ENCODE data around the gene WDR72.
A peak's percentile ranks its signal among the peaks of the same experiment; 100 is the strongest.
"Not testable (repeated sequence)": the region's sequence is repeated elsewhere in the genome, so short reads cannot be mapped to it uniquely, and the experiment has no call there.

The WDR72 gene

GRCh38 chr15:53563627-53564026 is 195.8 kb downstream of the WDR72 start:
- H3K9me3 ChIP-seq (ENCODE audit: control insufficient read depth, insufficient read depth, low read length) = no peaks in the 10 kb centered on the region
- no peaks in the 10 kb centered on the region for H3K36me3 ChIP-seq (ENCODE audit: control insufficient read depth, insufficient read depth, low read length)
- no peak overlapping the region for H3K27ac ChIP-seq (ENCODE audit: low read depth, low read length)
- peaks cover 34% of the 10 kb centered on the region for H3K4me1 ChIP-seq (ENCODE audit: control insufficient read depth, insufficient read depth, low read length)
- H3K27me3 ChIP-seq (ENCODE audit: control insufficient read depth, insufficient read depth, low read length) = no peaks in the 10 kb centered on the region
- no peak overlapping the region for H3K9ac ChIP-seq (ENCODE audit: low read depth, low read length)
- H3K4me3 ChIP-seq (ENCODE audit: low read depth, low read length) = no peak overlapping the region

GRCh38 chr15:53559364-53560277 is 199.8 kb downstream of the WDR72 start:
- H3K9me3 ChIP-seq (ENCODE audit: control insufficient read depth, insufficient read depth, low read length) = no peaks in the 10 kb centered on the region
- H3K4me1 ChIP-seq (ENCODE audit: control insufficient read depth, insufficient read depth, low read length) = peaks cover 50% of the 10 kb centered on the region
- no peak overlapping the region for H3K4me3 ChIP-seq (ENCODE audit: low read depth, low read length)
- H3K9ac ChIP-seq (ENCODE audit: low read depth, low read length) = no peak overlapping the region
- H3K27ac ChIP-seq (ENCODE audit: low read depth, low read length) = no peak overlapping the region
- no peaks in the 10 kb centered on the region for H3K36me3 ChIP-seq (ENCODE audit: control insufficient read depth, insufficient read depth, low read length)
- no peaks in the 10 kb centered on the region for H3K27me3 ChIP-seq (ENCODE audit: control insufficient read depth, insufficient read depth, low read length)

GRCh38 chr15:53558384-53558783 is 201.1 kb downstream of the WDR72 start:
- Histone ChIP-seq H3K36me3 (ENCODE audit: control insufficient read depth, insufficient read depth, low read length) (no peaks in the 10 kb centered on the region), H3K27me3 (ENCODE audit: control insufficient read depth, insufficient read depth, low read length) (no peaks in the 10 kb centered on the region), H3K9me3 (ENCODE audit: control insufficient read depth, insufficient read depth, low read length) (no peaks in the 10 kb centered on the region), H3K4me1 (ENCODE audit: control insufficient read depth, insufficient read depth, low read length) (peaks cover 50% of the 10 kb centered on the region), H3K27ac (ENCODE audit: low read depth, low read length) (no peak overlapping the region), H3K9ac (ENCODE audit: low read depth, low read length) (no peak overlapping the region), H3K4me3 (ENCODE audit: low read depth, low read length) (no peak overlapping the region)

- Histone ChIP-seq H3K9me3 (ENCODE audit: control insufficient read depth, insufficient read depth, low read length) (no peaks in the 10 kb centered on the region), H3K4me1 (ENCODE audit: control insufficient read depth, insufficient read depth, low read length) (peaks cover 32% of the 10 kb centered on the region), H3K27ac (ENCODE audit: low read depth, low read length) (no peak overlapping the region), H3K27me3 (ENCODE audit: control insufficient read depth, insufficient read depth, low read length) (no peaks in the 10 kb centered on the region), H3K4me3 (ENCODE audit: low read depth, low read length) (no peak overlapping the region), H3K36me3 (ENCODE audit: control insufficient read depth, insufficient read depth, low read length) (no peaks in the 10 kb centered on the region), H3K9ac (ENCODE audit: low read depth, low read length) (no peak overlapping the region)
Measured at GRCh38 chr15:53555226-53555625, 204.2 kb downstream of the WDR72 start.

- no peaks in the 10 kb centered on the region for H3K36me3 ChIP-seq (ENCODE audit: control insufficient read depth, insufficient read depth, low read length)
- H3K9ac ChIP-seq (ENCODE audit: low read depth, low read length) = no peak overlapping the region
- no peak overlapping the region for H3K27ac ChIP-seq (ENCODE audit: low read depth, low read length)
- H3K4me1 ChIP-seq (ENCODE audit: control insufficient read depth, insufficient read depth, low read length) = peaks cover 16% of the 10 kb centered on the region
- no peaks in the 10 kb centered on the region for H3K27me3 ChIP-seq (ENCODE audit: control insufficient read depth, insufficient read depth, low read length)
- no peak overlapping the region for H3K4me3 ChIP-seq (ENCODE audit: low read depth, low read length)
- no peaks in the 10 kb centered on the region for H3K9me3 ChIP-seq (ENCODE audit: control insufficient read depth, insufficient read depth, low read length)
Measured at GRCh38 chr15:53549697-53550305, 209.7 kb downstream of the WDR72 start.

- Histone ChIP-seq H3K9ac (ENCODE audit: low read depth, low read length) (no peak overlapping the region), H3K36me3 (ENCODE audit: control insufficient read depth, insufficient read depth, low read length) (no peaks in the 10 kb centered on the region), H3K27ac (ENCODE audit: low read depth, low read length) (no peak overlapping the region), H3K4me1 (ENCODE audit: control insufficient read depth, insufficient read depth, low read length) (peaks cover 16% of the 10 kb centered on the region), H3K9me3 (ENCODE audit: control insufficient read depth, insufficient read depth, low read length) (no peaks in the 10 kb centered on the region), H3K4me3 (ENCODE audit: low read depth, low read length) (no peak overlapping the region), H3K27me3 (ENCODE audit: control insufficient read depth, insufficient read depth, low read length) (no peaks in the 10 kb centered on the region)
Measured at GRCh38 chr15:53548236-53548635, 211.2 kb downstream of the WDR72 start.

- not testable (repeated sequence) for H3K9ac ChIP-seq (ENCODE audit: low read depth, low read length); H3K9me3 ChIP-seq (ENCODE audit: control insufficient read depth, insufficient read depth, low read length); H3K27ac ChIP-seq (ENCODE audit: low read depth, low read length); H3K36me3 ChIP-seq (ENCODE audit: control insufficient read depth, insufficient read depth, low read length); H3K4me1 ChIP-seq (ENCODE audit: control insufficient read depth, insufficient read depth, low read length); H3K27me3 ChIP-seq (ENCODE audit: control insufficient read depth, insufficient read depth, low read length)
- H3K4me3 ChIP-seq (ENCODE audit: low read depth, low read length) = peak overlapping the region; percentile 16; the same call in 1 of the 2 replicates
Measured at GRCh38 chr15:53540626-53541300, 218.7 kb downstream of the WDR72 start.

GRCh38 chr15:53539878-53540277 is 219.6 kb downstream of the WDR72 start:
- H3K4me1 ChIP-seq (ENCODE audit: control insufficient read depth, insufficient read depth, low read length) = no peaks in the 10 kb centered on the region
- peak overlapping the region; percentile 16; the same call in 1 of the 2 replicates for H3K4me3 ChIP-seq (ENCODE audit: low read depth, low read length)
- no peak overlapping the region for H3K9ac ChIP-seq (ENCODE audit: low read depth, low read length)
- H3K27me3 ChIP-seq (ENCODE audit: control insufficient read depth, insufficient read depth, low read length) = no peaks in the 10 kb centered on the region
- no peak overlapping the region for H3K27ac ChIP-seq (ENCODE audit: low read depth, low read length)
- H3K9me3 ChIP-seq (ENCODE audit: control insufficient read depth, insufficient read depth, low read length) = no peaks in the 10 kb centered on the region
- H3K36me3 ChIP-seq (ENCODE audit: control insufficient read depth, insufficient read depth, low read length) = no peaks in the 10 kb centered on the region

- Histone ChIP-seq H3K4me3 (ENCODE audit: low read depth, low read length) (no peak overlapping the region), H3K9ac (ENCODE audit: low read depth, low read length) (no peak overlapping the region), H3K4me1 (ENCODE audit: control insufficient read depth, insufficient read depth, low read length) (no peaks in the 10 kb centered on the region), H3K27ac (ENCODE audit: low read depth, low read length) (no peak overlapping the region), H3K36me3 (ENCODE audit: control insufficient read depth, insufficient read depth, low read length) (no peaks in the 10 kb centered on the region), H3K27me3 (ENCODE audit: control insufficient read depth, insufficient read depth, low read length) (no peaks in the 10 kb centered on the region), H3K9me3 (ENCODE audit: control insufficient read depth, insufficient read depth, low read length) (no peaks in the 10 kb centered on the region)
Measured at GRCh38 chr15:53536479-53537120, 222.9 kb downstream of the WDR72 start.

GRCh38 chr15:53535886-53536285 is 223.6 kb downstream of the WDR72 start:
- Histone ChIP-seq H3K9me3 (ENCODE audit: control insufficient read depth, insufficient read depth, low read length) (no peaks in the 10 kb centered on the region), H3K27ac (ENCODE audit: low read depth, low read length) (no peak overlapping the region), H3K4me1 (ENCODE audit: control insufficient read depth, insufficient read depth, low read length) (no peaks in the 10 kb centered on the region), H3K36me3 (ENCODE audit: control insufficient read depth, insufficient read depth, low read length) (no peaks in the 10 kb centered on the region), H3K27me3 (ENCODE audit: control insufficient read depth, insufficient read depth, low read length) (no peaks in the 10 kb centered on the region), H3K4me3 (ENCODE audit: low read depth, low read length) (no peak overlapping the region), H3K9ac (ENCODE audit: low read depth, low read length) (no peak overlapping the region)
